ENCODE data around the gene CDC42EP4. TPM values are rescaled to one million over a fixed set of nuclear protein-coding genes. Genes with fewer than 3 reads are reported as not detected.

The CDC42EP4 gene
- total RNA-seq, 1 donor from 2014 or later, result 104 TPM

DNA sequence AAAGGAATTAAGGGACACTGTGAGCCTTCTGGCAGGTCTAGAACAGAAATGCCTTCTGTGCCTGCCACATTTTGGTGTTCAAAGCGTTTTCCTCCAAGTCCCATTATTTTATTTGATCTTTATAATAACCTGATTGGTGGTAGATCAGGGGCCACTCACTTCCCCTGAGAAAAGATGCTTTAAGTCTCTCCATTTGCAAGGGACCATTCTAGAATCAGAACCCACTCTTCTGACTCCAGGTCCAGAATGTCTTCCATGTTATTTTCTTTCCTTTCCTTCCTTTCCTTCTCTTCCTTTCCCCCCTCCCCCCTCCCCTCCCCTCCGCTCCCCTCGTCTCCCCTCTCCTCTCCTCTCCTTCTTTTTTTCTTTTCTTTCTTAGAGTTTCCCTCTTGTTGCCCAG is 19.3 kb upstream of the CDC42EP4 start:
- H3K36me3 ChIP-seq, result no peaks in the 10 kb centered on the region
- TF ChIP-seq, protein P1, sequence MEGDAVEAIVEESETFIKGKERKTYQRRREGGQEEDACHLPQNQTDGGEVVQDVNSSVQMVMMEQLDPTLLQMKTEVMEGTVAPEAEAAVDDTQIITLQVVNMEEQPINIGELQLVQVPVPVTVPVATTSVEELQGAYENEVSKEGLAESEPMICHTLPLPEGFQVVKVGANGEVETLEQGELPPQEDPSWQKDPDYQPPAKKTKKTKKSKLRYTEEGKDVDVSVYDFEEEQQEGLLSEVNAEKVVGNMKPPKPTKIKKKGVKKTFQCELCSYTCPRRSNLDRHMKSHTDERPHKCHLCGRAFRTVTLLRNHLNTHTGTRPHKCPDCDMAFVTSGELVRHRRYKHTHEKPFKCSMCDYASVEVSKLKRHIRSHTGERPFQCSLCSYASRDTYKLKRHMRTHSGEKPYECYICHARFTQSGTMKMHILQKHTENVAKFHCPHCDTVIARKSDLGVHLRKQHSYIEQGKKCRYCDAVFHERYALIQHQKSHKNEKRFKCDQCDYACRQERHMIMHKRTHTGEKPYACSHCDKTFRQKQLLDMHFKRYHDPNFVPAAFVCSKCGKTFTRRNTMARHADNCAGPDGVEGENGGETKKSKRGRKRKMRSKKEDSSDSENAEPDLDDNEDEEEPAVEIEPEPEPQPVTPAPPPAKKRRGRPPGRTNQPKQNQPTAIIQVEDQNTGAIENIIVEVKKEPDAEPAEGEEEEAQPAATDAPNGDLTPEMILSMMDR (IDR thresholded peaks at IDR 0.05), result no peak
- intact Hi-C loops (cut with DNase I), result no loop called here

DNA sequence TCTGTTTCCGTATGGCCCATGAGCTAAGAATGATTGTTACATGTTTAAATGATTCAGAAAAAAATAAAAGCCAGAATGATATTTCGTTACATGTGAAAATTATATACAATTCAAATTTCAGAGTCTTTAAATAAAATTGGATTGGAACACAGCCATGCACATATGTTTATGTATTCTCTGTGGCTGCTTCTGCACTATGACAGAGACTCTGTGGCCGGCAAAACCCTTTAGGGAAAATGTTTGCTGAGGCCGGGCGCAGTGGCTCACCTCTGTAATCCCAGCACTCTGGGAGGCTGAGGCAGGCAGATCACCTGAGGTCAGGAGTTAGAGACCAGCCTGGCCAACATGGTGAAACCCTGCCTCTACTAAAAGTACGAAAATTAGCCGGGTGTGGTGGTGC is 15.9 kb upstream of the CDC42EP4 start:
- no peak for DNase-seq (ENCODE audit: low spot score in 2 of 2)
- Histone ChIP-seq H3K4me3 (no peak overlapping the region), H3K27ac (no peak overlapping the region), H3K4me1 (no peaks in the 10 kb centered on the region), H3K9me3 (no peaks in the 10 kb centered on the region), H3K27me3 (no peaks in the 10 kb centered on the region), H3K36me3 (no peaks in the 10 kb centered on the region)
- TF ChIP-seq, protein P1 (IDR thresholded peaks at IDR 0.05), result no peak
- intact Hi-C loops (cut with DNase I), result no loop called here

More for the DNA sequence above, 19.3 kb upstream of the CDC42EP4 start:
- no peak for DNase-seq (ENCODE audit: low spot score in 2 of 2)
- Histone ChIP-seq H3K4me3 (no peak overlapping the region), H3K27me3 (no peaks in the 10 kb centered on the region), H3K9me3 (no peaks in the 10 kb centered on the region), H3K27ac (no peak overlapping the region), H3K4me1 (no peaks in the 10 kb centered on the region)

DNA sequence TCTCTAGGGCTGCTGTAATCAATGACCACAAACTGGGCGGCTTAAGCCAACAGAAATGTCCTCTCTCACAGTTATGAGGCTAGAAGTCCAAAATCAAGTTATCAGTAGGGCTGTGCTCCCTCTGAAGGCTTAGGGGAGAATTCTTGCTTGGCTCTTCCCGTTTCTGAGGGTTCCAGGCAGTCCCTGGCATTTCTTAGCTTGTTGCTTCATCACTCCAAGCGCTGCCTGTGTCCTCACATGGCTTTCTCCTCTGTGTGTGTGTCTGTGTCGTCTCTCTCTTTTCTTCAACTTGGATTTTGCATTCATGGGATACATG is 13.7 kb upstream of the CDC42EP4 start:
- no peaks in the 10 kb centered on the region for H3K36me3 ChIP-seq
- DNase-seq (ENCODE audit: low spot score in 2 of 2), result no peak
- H3K27me3 ChIP-seq, result no peaks in the 10 kb centered on the region
- no peak overlapping the region for H3K4me3 ChIP-seq
- H3K4me1 ChIP-seq, result no peaks in the 10 kb centered on the region
- TF ChIP-seq, protein P1 (IDR thresholded peaks at IDR 0.05), result peak in 1 of 3 experiments; percentile 15
- no peak overlapping the region for H3K27ac ChIP-seq
- H3K9me3 ChIP-seq, result no peaks in the 10 kb centered on the region
- intact Hi-C loops (cut with DNase I), result no loop called here

DNA sequence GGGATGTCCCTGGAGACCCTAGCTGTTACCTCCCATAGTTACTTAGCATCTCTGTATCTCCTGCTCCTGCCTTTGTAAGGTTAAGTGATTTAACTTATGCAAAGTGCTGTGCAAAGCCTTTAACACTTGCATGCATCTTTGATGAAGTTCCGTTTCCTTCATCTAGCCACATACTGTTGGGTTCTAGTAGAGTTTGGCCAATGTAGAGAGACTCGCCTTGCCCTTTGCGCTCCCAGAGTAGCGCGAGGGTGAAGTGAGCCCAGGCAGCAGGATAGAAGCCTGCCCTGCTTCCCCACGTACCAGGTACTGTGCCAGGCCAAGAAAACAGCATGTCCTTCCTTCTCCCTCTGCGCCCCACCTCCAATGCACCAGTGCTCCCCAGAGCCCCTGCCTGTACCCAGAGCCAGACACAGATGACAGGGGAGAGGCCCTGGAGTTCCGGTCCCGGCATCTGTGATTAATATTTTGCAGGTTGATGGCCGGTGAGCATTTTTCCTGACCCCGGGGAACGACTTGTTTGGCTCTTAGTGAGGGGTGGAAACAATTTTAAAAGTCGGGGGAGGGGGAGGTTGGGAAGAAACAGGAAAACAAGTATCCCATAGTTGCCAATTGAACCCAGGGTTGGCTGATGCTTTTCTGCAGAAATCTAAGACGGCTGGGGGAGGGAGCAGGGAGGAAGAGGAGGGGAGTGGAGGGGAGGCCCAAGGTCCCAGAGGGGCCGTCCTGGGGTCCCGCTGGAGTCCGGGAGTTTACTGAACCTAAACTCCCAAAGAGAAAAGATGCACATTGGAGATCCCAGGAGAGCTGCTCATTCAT is 13.1 kb upstream of the CDC42EP4 start:
- no peaks in the 10 kb centered on the region for H3K36me3 ChIP-seq
- no peak overlapping the region for H3K27ac ChIP-seq
- intact Hi-C loops (cut with DNase I), result no loop called here
- no peaks in the 10 kb centered on the region for H3K4me1 ChIP-seq
- no peak for DNase-seq (ENCODE audit: low spot score in 2 of 2)
- H3K4me3 ChIP-seq, result no peak overlapping the region
- TF ChIP-seq, protein P1 (IDR thresholded peaks at IDR 0.05), result no peak
- no peaks in the 10 kb centered on the region for H3K27me3 ChIP-seq
- H3K9me3 ChIP-seq, result no peaks in the 10 kb centered on the region

DNA sequence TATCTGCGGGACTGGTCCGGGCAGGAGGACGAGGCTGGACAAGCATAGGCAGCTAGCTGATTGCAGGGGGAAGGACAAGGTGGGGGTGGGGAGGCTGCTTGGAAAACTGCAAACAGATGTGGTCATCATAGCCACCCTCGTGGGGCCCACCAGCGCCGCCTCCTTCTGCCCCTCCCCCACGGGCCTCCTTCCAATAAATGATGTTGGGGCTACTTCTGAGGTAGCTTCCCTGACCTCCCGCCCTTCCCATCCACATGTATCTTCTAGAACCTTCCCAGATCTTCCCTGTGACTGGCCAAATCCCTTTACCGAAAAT is 12.3 kb upstream of the CDC42EP4 start:
- Histone ChIP-seq H3K4me3 (no peak overlapping the region), H3K27me3 (no peaks in the 10 kb centered on the region), H3K27ac (no peak overlapping the region), H3K36me3 (no peaks in the 10 kb centered on the region), H3K4me1 (no peaks in the 10 kb centered on the region), H3K9me3 (no peaks in the 10 kb centered on the region)
- intact Hi-C loops (cut with DNase I), result no loop called here
- no peak for DNase-seq (ENCODE audit: low spot score in 2 of 2)
- TF ChIP-seq, protein P1 (IDR thresholded peaks at IDR 0.05), result no peak

Measured in ascending aorta (tissue), 2 donors.